ENCODE results near the gene CACNB2. TPM values are rescaled to one million over a fixed set of nuclear protein-coding genes. Genes with fewer than 3 reads are reported as not detected.

CACNB2 gene
- total RNA-seq, 1 experiment from 2014 or later: not detected

GRCh38 chr10:18203471-18203870, 63.2 kb downstream of the CACNB2 start:
- Histone ChIP-seq H3K27ac (ENCODE audit: low read length) (no peak overlapping the region), H3K4me1 (ENCODE audit: control insufficient read depth, insufficient read depth, low read length) (no peaks in the 10 kb centered on the region), H3K27me3 (ENCODE audit: control insufficient read depth, insufficient read depth, low read length) (no peaks in the 10 kb centered on the region), H3K36me3 (ENCODE audit: control insufficient read depth, insufficient read depth, low read length) (no peaks in the 10 kb centered on the region), H3K9me3 (ENCODE audit: control insufficient read depth, insufficient read depth, low read depth, low read length) (no peaks in the 10 kb centered on the region), H3K4me3 (ENCODE audit: low read depth in 2 of 2, low read length in 2 of 2) (no peak overlapping the region)
- TF ChIP-seq CTCF (IDR thresholded peaks at IDR 0.05) (no peak), POLR2AphosphoS5 (IDR thresholded peaks at IDR 0.05; ENCODE audit: low read depth, low read length) (no peak), REST (IDR thresholded peaks at IDR 0.05; ENCODE audit: insufficient read depth in 1 of 2, low read depth in 2 of 2, low read length in 1 of 2) (no peak), TCF7L2 (IDR thresholded peaks at IDR 0.05; ENCODE audit: low read depth, low read length) (no peak), SIN3A (IDR thresholded peaks at IDR 0.05; ENCODE audit: borderline replicate concordance, insufficient read depth, low read depth, low read length) (no peak)
- ChIA-PET CTCF (no interaction called here), POLR2A (no interaction called here)
- intact Hi-C loops (cut with micrococcal nuclease; ENCODE audit: unreplicated experiment) (no loop called here), in situ Hi-C loops (cut with HindIII; ENCODE audit: low pct_unique_long_range_greater_than_20kb, low sequenced_read_pairs) (no loop called here)
- DNase-seq (ENCODE audit: low read depth, low spot score) (no peak), ATAC-seq (no peak)
- no TSS peak for BruUV-seq (replicated peaks)

GRCh38 chr10:18204039-18204835, 64.0 kb downstream of the CACNB2 start:
- ATAC-seq: no peak
- BruUV-seq (replicated peaks): no TSS peak
- in situ Hi-C loops (cut with HindIII; ENCODE audit: low pct_unique_long_range_greater_than_20kb, low sequenced_read_pairs) (no loop called here), intact Hi-C loops (cut with micrococcal nuclease; ENCODE audit: unreplicated experiment) (no loop called here)
- H3K27ac ChIP-seq (ENCODE audit: low read length): no peak overlapping the region
- ChIA-PET CTCF (no interaction called here), POLR2A (no interaction called here)
- no peaks in the 10 kb centered on the region for H3K27me3 ChIP-seq (ENCODE audit: control insufficient read depth, insufficient read depth, low read length)
- H3K4me3 ChIP-seq (ENCODE audit: low read depth in 2 of 2, low read length in 2 of 2): no peak overlapping the region
- no peak for DNase-seq (ENCODE audit: low read depth, low spot score)
- TF ChIP-seq REST (IDR thresholded peaks at IDR 0.05; ENCODE audit: insufficient read depth in 1 of 2, low read depth in 2 of 2, low read length in 1 of 2) (no peak), TCF7L2 (IDR thresholded peaks at IDR 0.05; ENCODE audit: low read depth, low read length) (no peak), CTCF (IDR thresholded peaks at IDR 0.05) (no peak), POLR2AphosphoS5 (IDR thresholded peaks at IDR 0.05; ENCODE audit: low read depth, low read length) (no peak), SIN3A (IDR thresholded peaks at IDR 0.05; ENCODE audit: borderline replicate concordance, insufficient read depth, low read depth, low read length) (no peak)
- H3K4me1 ChIP-seq (ENCODE audit: control insufficient read depth, insufficient read depth, low read length): no peaks in the 10 kb centered on the region
- H3K9me3 ChIP-seq (ENCODE audit: control insufficient read depth, insufficient read depth, low read depth, low read length): no peaks in the 10 kb centered on the region
- no peaks in the 10 kb centered on the region for H3K36me3 ChIP-seq (ENCODE audit: control insufficient read depth, insufficient read depth, low read length)

Data from Panc1 (cell line).